Nephron progenitor cell (in vitro differentiated cells): ENCODE results near the gene QRFPR.

ENCODE experiments used
- DNase-seq: peaks from one replicate; pipeline ENCODE4 v3.0.0; 2021
- H3K27ac Mint-ChIP-seq: 2 replicates; pipeline ENCODE4 v1.8.0; 2021; ENCODE audit warnings: mild to moderate bottlenecking, moderate library complexity, mixed read lengths
- H3K27me3 Mint-ChIP-seq: 2 replicates; pipeline ENCODE4 v1.8.0; 2021; ENCODE audit warnings: mild to moderate bottlenecking, low read depth, mixed read lengths; ENCODE audit not compliant: poor library complexity
- H3K36me3 Mint-ChIP-seq: 2 replicates; pipeline ENCODE4 v1.8.0; 2021; ENCODE audit warnings: low read depth, mixed read lengths
- H3K4me1 Mint-ChIP-seq: 2 replicates; pipeline ENCODE4 v1.8.0; 2021; ENCODE audit warnings: mixed read lengths
- H3K4me3 Mint-ChIP-seq: 2 replicates; pipeline ENCODE4 v1.8.0; 2021; ENCODE audit warnings: mild to moderate bottlenecking, moderate library complexity, mixed read lengths
- H3K9me3 Mint-ChIP-seq: 2 replicates; pipeline ENCODE4 v1.8.0; 2021; ENCODE audit warnings: mild to moderate bottlenecking, moderate library complexity, mixed read lengths
- TF ChIP-seq, protein P1 (sequence below): fragments of 200-600 bp; sonication (generic); IDR thresholded peaks from 2 replicates; pipeline ENCODE4 v1.5.0; 2021; ENCODE audit warnings: antibody characterized with exemption

The QRFPR gene

DNA sequence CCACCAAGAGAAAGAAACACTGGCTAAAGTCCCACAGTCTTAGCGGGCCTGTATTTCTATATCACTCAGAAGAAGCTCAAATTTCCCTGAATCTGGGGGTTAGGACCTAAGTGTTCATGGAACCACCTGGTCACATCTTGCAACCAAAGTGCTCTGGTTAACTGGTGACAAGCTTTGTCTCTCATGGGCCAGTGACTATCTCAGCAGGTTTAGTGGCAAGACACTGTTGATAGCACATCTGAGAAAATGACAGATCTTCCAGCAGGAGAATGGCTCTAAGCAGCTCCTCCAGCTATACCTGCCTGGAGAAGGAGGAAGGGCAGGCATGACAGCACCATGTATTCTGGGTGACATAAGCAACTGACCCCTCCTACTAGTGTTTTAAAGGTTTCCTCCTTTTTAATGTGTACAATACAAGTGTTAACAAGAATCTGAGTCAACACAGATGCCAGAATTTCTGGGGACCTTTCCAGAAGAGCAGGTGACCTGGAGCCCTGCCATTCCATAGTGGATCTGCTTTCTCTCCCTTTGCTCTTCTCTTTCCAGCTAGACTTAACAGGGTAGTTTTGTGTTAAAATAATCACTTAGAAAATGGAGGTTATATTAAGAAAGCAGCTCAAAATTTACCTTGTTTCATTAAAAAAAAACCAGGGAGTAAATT is 17.3 kb upstream of the QRFPR start:
- TF ChIP-seq, protein P1, sequence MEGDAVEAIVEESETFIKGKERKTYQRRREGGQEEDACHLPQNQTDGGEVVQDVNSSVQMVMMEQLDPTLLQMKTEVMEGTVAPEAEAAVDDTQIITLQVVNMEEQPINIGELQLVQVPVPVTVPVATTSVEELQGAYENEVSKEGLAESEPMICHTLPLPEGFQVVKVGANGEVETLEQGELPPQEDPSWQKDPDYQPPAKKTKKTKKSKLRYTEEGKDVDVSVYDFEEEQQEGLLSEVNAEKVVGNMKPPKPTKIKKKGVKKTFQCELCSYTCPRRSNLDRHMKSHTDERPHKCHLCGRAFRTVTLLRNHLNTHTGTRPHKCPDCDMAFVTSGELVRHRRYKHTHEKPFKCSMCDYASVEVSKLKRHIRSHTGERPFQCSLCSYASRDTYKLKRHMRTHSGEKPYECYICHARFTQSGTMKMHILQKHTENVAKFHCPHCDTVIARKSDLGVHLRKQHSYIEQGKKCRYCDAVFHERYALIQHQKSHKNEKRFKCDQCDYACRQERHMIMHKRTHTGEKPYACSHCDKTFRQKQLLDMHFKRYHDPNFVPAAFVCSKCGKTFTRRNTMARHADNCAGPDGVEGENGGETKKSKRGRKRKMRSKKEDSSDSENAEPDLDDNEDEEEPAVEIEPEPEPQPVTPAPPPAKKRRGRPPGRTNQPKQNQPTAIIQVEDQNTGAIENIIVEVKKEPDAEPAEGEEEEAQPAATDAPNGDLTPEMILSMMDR, result no peak
- no peak overlapping the region for H3K27ac Mint-ChIP-seq
- DNase-seq, result no peak
- no peaks in the 10 kb centered on the region for H3K9me3 Mint-ChIP-seq
- H3K36me3 Mint-ChIP-seq, result no peaks in the 10 kb centered on the region
- no peak overlapping the region for H3K4me3 Mint-ChIP-seq
- peaks cover 4% of the 10 kb centered on the region for H3K27me3 Mint-ChIP-seq
- H3K4me1 Mint-ChIP-seq, result no peaks in the 10 kb centered on the region

DNA sequence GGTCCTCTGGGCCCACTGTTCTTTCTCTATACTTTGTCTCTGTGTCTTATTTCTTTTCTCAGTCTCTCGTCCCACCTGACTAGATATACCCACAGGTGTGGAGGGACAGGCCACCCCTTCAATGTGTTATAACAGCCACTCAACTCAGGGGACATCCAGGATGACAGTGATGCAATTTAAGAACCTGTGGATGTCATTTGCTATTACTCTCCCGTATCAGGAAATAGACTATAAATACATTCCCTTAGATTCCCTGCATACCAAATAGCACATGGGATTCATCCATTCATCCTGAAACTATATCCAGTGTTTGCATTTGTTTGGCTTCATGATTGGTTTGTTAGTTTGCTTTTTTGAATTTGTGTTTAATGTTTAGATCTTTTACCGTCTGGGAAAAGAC is 16.6 kb upstream of the QRFPR start:
- no peak overlapping the region for H3K27ac Mint-ChIP-seq
- TF ChIP-seq, protein P1, result no peak
- H3K9me3 Mint-ChIP-seq, result no peaks in the 10 kb centered on the region
- H3K4me1 Mint-ChIP-seq, result no peaks in the 10 kb centered on the region
- no peak overlapping the region for H3K4me3 Mint-ChIP-seq
- DNase-seq, result no peak
- peaks cover 4% of the 10 kb centered on the region for H3K27me3 Mint-ChIP-seq
- H3K36me3 Mint-ChIP-seq, result no peaks in the 10 kb centered on the region

DNA sequence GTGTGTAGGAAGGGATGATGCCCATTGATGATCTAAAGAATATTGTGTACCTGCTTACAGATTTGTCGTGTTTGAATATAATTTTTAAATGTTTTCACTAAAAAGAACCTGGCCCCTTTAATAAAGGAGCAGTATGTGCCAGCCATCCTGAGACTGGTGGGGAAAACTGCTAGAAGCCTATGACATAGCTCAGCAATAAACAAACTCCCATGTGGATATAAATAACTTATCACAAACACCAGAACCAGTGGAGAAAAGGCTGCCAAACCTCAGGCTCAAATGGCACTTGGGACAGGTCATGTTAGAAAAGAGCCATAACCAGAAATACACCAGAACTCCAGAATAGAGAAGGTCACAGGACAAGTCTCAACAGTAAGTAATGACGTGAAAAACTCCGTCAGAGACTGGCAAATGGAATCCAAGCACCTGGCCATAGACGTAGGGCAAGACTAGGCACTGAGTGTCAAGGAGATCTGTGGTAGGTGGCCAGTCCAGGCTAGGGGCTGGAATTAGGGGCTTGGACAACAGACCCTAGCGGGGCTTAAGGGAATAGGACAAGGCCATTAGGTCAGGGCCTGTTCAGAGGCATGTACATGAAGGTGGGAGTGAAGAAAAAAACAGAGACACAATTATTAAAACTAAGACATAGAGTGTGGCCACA is 11.7 kb upstream of the QRFPR start:
- Mint-ChIP-seq H3K9me3 (peaks cover 12% of the 10 kb centered on the region), H3K27ac (no peak overlapping the region), H3K36me3 (no peaks in the 10 kb centered on the region), H3K4me1 (no peaks in the 10 kb centered on the region), H3K27me3 (peaks cover 4% of the 10 kb centered on the region), H3K4me3 (no peak overlapping the region)
- TF ChIP-seq, protein P1, result no peak
- no peak for DNase-seq

DNA sequence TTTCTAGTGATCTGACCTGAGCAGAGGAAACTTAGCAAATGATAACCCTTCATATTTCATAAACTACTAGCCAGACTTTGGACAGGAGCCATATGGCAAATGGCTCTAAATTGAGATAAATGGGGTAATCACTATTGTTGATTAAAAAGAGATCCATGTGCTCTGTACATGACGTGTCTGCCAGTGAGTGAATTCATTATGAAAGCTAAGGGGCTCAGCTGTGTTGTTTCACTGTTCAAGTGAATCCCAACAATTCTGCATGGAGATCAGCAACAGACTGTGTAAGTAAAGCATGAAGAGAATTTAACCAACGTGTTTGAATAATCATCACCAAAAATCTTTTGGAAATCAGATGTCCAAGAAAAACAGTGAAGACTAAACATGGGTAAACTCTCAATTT is 9.5 kb upstream of the QRFPR start:
- H3K4me3 Mint-ChIP-seq, result no peak overlapping the region
- peaks cover 12% of the 10 kb centered on the region for H3K9me3 Mint-ChIP-seq
- no peak for DNase-seq
- H3K27ac Mint-ChIP-seq, result no peak overlapping the region
- H3K4me1 Mint-ChIP-seq, result no peaks in the 10 kb centered on the region
- no peaks in the 10 kb centered on the region for H3K36me3 Mint-ChIP-seq
- no peaks in the 10 kb centered on the region for H3K27me3 Mint-ChIP-seq
- TF ChIP-seq, protein P1, result no peak

DNA sequence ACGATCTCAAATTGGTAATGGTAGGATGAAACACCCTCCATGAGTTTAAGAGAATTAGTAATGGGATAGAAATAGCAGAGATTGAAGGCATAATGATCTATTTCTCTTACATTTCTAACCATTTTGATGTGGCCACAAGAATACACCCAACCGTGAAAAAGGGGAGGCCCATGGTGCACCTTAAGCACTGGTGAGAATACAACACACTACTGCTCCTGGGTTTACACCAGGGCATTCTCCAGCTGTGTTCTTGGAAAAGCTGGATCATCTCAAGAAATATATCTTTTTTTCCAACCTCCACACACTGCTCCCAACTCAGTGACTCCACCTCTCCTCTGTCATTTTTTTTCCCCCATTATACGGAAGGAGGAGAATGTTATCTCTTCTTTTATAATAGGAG is 1.5 kb downstream of the QRFPR start:
- Mint-ChIP-seq H3K4me3 (peak overlapping the region; percentile 88), H3K27ac (no peak overlapping the region), H3K36me3 (no peaks in the 10 kb centered on the region), H3K4me1 (peaks cover 7% of the 10 kb centered on the region), H3K27me3 (peaks cover 56% of the 10 kb centered on the region), H3K9me3 (peaks cover 6% of the 10 kb centered on the region)
- DNase-seq, result no peak
- TF ChIP-seq, protein P1, result no peak

DNA sequence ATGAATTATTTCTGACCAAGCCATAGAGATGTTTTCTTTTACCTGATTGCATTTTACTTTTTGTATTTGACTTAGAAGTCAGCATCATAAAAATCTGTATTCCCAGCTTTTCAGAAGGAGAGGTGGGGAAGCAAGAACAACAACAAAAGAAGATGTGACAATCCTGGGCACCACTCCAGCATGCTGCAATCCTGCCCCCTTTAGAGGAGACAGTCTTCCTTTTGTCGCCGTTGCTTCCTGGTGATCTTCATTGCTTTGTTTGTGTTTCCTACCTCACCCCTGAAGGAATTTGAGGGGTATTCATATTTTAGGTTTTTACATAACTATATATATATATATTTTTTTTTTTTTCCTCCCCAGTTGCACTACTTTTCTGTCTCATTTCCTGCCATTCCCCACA is 3.7 kb downstream of the QRFPR start:
- H3K27ac Mint-ChIP-seq, result no peak overlapping the region
- H3K27me3 Mint-ChIP-seq, result peaks cover 42% of the 10 kb centered on the region
- H3K4me1 Mint-ChIP-seq, result peaks cover 7% of the 10 kb centered on the region

More for the DNA sequence above, 3.7 kb downstream of the QRFPR start:
- Mint-ChIP-seq H3K36me3 (no peaks in the 10 kb centered on the region), H3K4me3 (no peak overlapping the region), H3K9me3 (no peaks in the 10 kb centered on the region)
- DNase-seq, result no peak
- TF ChIP-seq, protein P1, result no peak
